Body of pancreas (tissue), 4 donors: ENCODE measurements around the gene HNRNPK. TPM values are rescaled to one million over a fixed set of nuclear protein-coding genes. Genes with fewer than 3 reads are reported as not detected.

Source experiments
- ATAC-seq: fragments of 150-250 bp; one replicate; pipeline ENCODE4 v1.9.1; 2016
- DNase-seq, 4 donors: peaks; one replicate each; pipeline ENCODE4 v3.0.0-alpha.2; 2019
- H3K27ac ChIP-seq, 4 donors: fragments of 200-600 bp; sonication (generic); 1 replicate in 3 of 4; 2 replicates in 1 of 4; pipeline versions ENCODE4 v1.5.1 to v1.6.1; 2016 to 2019; ENCODE audit warnings: mild to moderate bottlenecking in 1 of 4, mixed read lengths in 1 of 4, moderate library complexity in 1 of 4
- H3K27me3 ChIP-seq, 2 donors: fragments of 200-600 bp; sonication (generic); one replicate each; pipeline ENCODE4 v1.6.0; 2016; ENCODE audit warnings: mild to moderate bottlenecking in 1 of 2
- H3K36me3 ChIP-seq, 2 donors: fragments of 200-600 bp; sonication (generic); replicated peaks in 1 of 2; 2 replicates each; pipeline ENCODE4 v1.5.1; 2016; ENCODE audit warnings: low read depth in 2 of 2; ENCODE audit not compliant: insufficient read depth in 1 of 2
- H3K4me1 ChIP-seq: fragments of 200-600 bp; sonication (generic); one replicate; pipeline ENCODE4 v1.6.0; 2016
- H3K4me3 ChIP-seq, 2 donors: fragments of 200-600 bp; sonication (generic); 1 replicate in 1 of 2; 2 replicates in 1 of 2; pipeline ENCODE4 v1.5.1; 2016 to 2019
- H3K9me3 ChIP-seq, 3 donors: fragments of 200-600 bp; sonication (generic); 1 replicate in 2 of 3; 2 replicates in 1 of 3; pipeline ENCODE4 v1.5.1; 2016
- POLR2A ChIP-seq, 3 donors: fragments of 450-650 bp; IDR thresholded peaks; one replicate each; pipeline ENCODE4 v1.6.1; 2016; ENCODE audit warnings: antibody characterized with exemption in 3 of 3, mild to moderate bottlenecking in 2 of 3
- WGBS, 2 donors: methylation state at CpG; one replicate each; pipeline ENCODE4 v1.1.5; 2017; 5-methylcytosine and 5-hydroxymethylcytosine counted together
- intact Hi-C: fragments of 100-400 bp; cut with DNase I; formaldehyde crosslinking; loops from one replicate; pipeline ENCODE4 v1.15.1; 2023
- total RNA-seq, 2 donors: library from RNA; depleted of rRNA; stranded (reverse); fragments of >200 nt; gene quantifications; one replicate each; pipeline ENCODE4 v1.1.0, GENCODE V29; 2016
- TF ChIP-seq, protein P1 (sequence below), 7 experiments: fragments of 450-650 bp in 4 of 7; fragments of 200-600 bp in 3 of 7; sonication (generic) in 3 of 7; IDR thresholded peaks; one replicate each; pipeline ENCODE4 v1.5.1; 2016 to 2019; ENCODE audit warnings: antibody characterized with exemption in 7 of 7

Gene HNRNPK
- total RNA-seq, 2 donors from 2014 or later, result 132 to 223 TPM

DNA sequence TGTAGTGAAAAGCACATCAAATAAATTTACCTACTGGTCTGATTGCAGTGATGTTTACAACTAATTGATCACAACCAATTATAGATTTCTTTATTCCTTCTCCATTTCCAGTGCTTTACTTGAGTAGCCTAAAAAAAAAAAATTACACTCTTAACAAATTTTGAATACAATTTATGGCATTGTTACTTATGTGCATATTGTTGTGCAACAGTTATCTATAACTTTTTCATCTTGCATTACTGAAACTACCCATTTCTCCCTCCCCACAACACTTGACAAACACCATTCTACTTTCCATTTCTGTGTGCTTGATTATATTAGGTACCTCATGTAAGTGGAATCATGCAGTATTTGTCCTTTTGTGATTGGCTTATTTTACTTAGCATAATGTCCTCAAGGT is 12.9 kb upstream of the HNRNPK start:
- TF ChIP-seq, protein P1, sequence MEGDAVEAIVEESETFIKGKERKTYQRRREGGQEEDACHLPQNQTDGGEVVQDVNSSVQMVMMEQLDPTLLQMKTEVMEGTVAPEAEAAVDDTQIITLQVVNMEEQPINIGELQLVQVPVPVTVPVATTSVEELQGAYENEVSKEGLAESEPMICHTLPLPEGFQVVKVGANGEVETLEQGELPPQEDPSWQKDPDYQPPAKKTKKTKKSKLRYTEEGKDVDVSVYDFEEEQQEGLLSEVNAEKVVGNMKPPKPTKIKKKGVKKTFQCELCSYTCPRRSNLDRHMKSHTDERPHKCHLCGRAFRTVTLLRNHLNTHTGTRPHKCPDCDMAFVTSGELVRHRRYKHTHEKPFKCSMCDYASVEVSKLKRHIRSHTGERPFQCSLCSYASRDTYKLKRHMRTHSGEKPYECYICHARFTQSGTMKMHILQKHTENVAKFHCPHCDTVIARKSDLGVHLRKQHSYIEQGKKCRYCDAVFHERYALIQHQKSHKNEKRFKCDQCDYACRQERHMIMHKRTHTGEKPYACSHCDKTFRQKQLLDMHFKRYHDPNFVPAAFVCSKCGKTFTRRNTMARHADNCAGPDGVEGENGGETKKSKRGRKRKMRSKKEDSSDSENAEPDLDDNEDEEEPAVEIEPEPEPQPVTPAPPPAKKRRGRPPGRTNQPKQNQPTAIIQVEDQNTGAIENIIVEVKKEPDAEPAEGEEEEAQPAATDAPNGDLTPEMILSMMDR (IDR thresholded peaks at IDR 0.05), result no peak
- no peak for TF ChIP-seq POLR2A (IDR thresholded peaks at IDR 0.05)
- no peaks in the 10 kb centered on the region for H3K9me3 ChIP-seq
- no peaks in the 10 kb centered on the region for H3K27me3 ChIP-seq
- H3K27ac ChIP-seq, result no peak overlapping the region
- intact Hi-C loops, result no loop called here
- no peak for ATAC-seq
- no peak overlapping the region for H3K4me3 ChIP-seq
- H3K36me3 ChIP-seq, result no peaks in the 10 kb centered on the region
- DNase-seq, result no peak
- H3K4me1 ChIP-seq, result peaks cover 22% of the 10 kb centered on the region

DNA sequence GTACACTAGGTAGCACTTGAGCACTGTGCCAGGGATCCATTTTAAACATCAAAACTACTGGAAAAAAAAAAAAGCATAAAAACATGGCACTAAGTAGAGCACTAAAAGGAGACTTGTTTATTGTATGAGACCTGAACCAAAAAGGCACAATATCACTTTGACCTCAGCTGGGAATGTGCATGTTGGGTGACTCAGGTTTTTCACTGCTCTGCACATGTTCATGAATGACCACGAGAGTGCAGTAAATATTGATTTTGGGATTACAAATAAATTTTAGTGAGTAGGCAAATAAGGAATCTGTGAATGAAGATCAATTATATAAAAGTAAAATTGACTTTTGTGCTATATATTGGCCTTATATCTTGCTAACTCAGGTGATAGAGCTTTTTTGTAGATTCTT is 12.4 kb upstream of the HNRNPK start:
- no peak overlapping the region for H3K4me3 ChIP-seq
- H3K36me3 ChIP-seq, result no peaks in the 10 kb centered on the region
- no peaks in the 10 kb centered on the region for H3K27me3 ChIP-seq
- intact Hi-C loops, result no loop called here
- peak; percentile 79 for ATAC-seq
- TF ChIP-seq, protein P1 (IDR thresholded peaks at IDR 0.05), result peak in 3 of 7 experiments; percentile 27 to 35 (median 29)
- no peak for TF ChIP-seq POLR2A (IDR thresholded peaks at IDR 0.05)
- peak overlapping the region in 2 of 4 donors; percentile 1 to 3 for H3K27ac ChIP-seq
- H3K9me3 ChIP-seq, result no peaks in the 10 kb centered on the region
- DNase-seq, result peak in 3 of 4 donors; percentile 35 to 47 (median 45)
- H3K4me1 ChIP-seq, result peaks cover 27% of the 10 kb centered on the region
- WGBS, 2 donors, result 11 to 19% methylated on average over 1 of the region's 1 CpG

DNA sequence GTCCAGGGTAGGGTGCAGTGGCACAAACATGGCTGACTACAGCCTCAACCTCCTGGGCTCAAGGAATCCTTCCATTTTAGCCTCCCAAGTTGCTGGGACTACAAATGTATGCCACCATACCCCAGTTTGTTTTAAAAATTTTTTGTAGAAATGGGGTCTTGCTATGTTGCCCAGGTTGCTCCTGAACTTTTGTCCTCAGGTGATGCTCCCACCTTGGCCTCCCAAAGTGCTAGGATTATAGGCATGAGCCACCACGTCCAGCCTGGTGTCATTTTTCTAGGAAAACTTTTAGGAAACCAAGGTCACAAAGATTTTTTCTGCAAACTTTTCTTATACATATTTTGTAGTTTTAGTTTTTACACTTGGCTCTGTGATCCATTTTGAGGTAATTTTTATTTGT is 11.3 kb upstream of the HNRNPK start:
- no peak for ATAC-seq

DNA sequence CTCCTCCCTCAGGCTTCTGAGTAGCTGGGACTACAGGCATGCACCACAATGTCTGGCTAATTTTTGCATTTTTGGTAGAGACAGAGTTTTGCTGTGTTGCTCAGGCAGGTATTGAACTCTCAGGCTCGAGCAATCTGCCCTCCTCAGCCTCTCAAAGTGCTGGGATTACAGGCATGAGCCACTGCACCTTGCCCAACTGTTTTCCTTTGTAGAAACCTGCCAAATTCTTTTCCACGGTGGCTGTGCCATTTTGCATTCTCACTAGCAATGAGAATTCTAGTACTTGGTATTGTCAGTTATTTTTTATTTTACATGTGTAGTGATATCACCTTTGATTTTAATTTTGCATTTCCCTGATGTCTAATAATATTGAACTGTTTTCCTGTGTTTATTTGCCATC is 8.4 kb upstream of the HNRNPK start:
- Histone ChIP-seq H3K4me1 (peaks cover 48% of the 10 kb centered on the region), H3K4me3 (no peak overlapping the region), H3K36me3 (no peaks in the 10 kb centered on the region), H3K27ac (no peak overlapping the region), H3K27me3 (no peaks in the 10 kb centered on the region), H3K9me3 (no peaks in the 10 kb centered on the region)
- no peak for TF ChIP-seq POLR2A (IDR thresholded peaks at IDR 0.05)
- TF ChIP-seq, protein P1 (IDR thresholded peaks at IDR 0.05), result no peak
- intact Hi-C loops, result no loop called here
- ATAC-seq (no peak), DNase-seq (no peak)
- 29 to 52% methylated on average over 2 of the region's 2 CpGs for WGBS, 2 donors

More for the DNA sequence above, 11.3 kb upstream of the HNRNPK start:
- intact Hi-C loops, result no loop called here
- no peak for DNase-seq
- Histone ChIP-seq H3K4me1 (peaks cover 36% of the 10 kb centered on the region), H3K9me3 (no peaks in the 10 kb centered on the region), H3K36me3 (no peaks in the 10 kb centered on the region), H3K27ac (no peak overlapping the region), H3K27me3 (no peaks in the 10 kb centered on the region), H3K4me3 (no peak overlapping the region)
- TF ChIP-seq, protein P1 (IDR thresholded peaks at IDR 0.05), result no peak
- TF ChIP-seq POLR2A (IDR thresholded peaks at IDR 0.05), result no peak
- WGBS, 2 donors, result 88 to 89% methylated on average over 1 of the region's 1 CpG

DNA sequence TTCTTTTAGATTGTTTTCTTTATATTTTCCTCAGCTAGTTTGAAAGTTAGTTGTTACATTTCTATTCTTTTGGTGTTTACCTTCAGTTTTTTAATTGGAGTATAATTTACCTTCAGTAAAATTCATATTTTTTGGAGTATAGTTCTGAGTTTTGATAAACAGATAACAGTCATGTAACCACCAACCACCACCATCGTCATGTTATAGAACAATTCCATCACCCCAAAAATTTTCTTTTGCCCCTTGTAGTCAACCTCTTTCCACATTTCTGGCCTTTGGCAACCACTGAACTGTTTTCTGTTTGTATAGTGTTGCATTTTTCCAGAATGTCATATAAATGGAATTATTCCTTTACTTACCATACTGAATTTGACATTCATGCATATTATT is 7.4 kb upstream of the HNRNPK start:
- no peak for TF ChIP-seq POLR2A (IDR thresholded peaks at IDR 0.05)
- 96 to 98% methylated on average over 1 of the region's 1 CpG for WGBS, 2 donors
- DNase-seq, result no peak
- Histone ChIP-seq H3K27me3 (no peaks in the 10 kb centered on the region), H3K4me3 (no peak overlapping the region), H3K9me3 (no peaks in the 10 kb centered on the region), H3K36me3 (no peaks in the 10 kb centered on the region), H3K27ac (peak overlapping the region; percentile 62 to 76 (median 71)), H3K4me1 (peaks cover 44% of the 10 kb centered on the region)
- intact Hi-C loops, result no loop called here
- ATAC-seq, result no peak
